MM.1S (cell line): ENCODE measurements around the gene OXSR1.

Experiments
- DNase-seq: peaks from one replicate; pipeline ENCODE4 v3.0.0-alpha.2; 2015
- H2AFZ ChIP-seq: fragments of 300-600 bp; sonication (generic); 2 replicates; pipeline ENCODE4 v1.6.0; 2016; ENCODE audit warnings: antibody characterized with exemption, low read length
- H3F3A ChIP-seq: fragments of 300-600 bp; sonication (generic); 2 replicates; pipeline ENCODE4 v1.6.1; 2016; ENCODE audit warnings: mild to moderate bottlenecking, antibody characterized with exemption, low read length, moderate library complexity, mixed read lengths; ENCODE audit not compliant: insufficient read depth
- H3K27ac ChIP-seq: fragments of 300-600 bp; sonication (generic); 2 replicates; pipeline ENCODE4 v1.5.1; 2016; ENCODE audit warnings: mild to moderate bottlenecking, low read length
- H3K27me3 ChIP-seq: fragments of 300-600 bp; sonication (generic); replicated peaks from 2 replicates; pipeline ENCODE4 v1.6.0; 2016; ENCODE audit warnings: low read length; ENCODE audit not compliant: insufficient read depth
- H3K36me3 ChIP-seq: fragments of 300-600 bp; sonication (generic); replicated peaks from 2 replicates; pipeline ENCODE4 v1.6.1; 2016; ENCODE audit warnings: mild to moderate bottlenecking, low read length, mixed read lengths; ENCODE audit not compliant: insufficient read depth
- H3K4me1 ChIP-seq: fragments of 300-600 bp; sonication (generic); 2 replicates; pipeline ENCODE4 v1.6.1; 2016; ENCODE audit warnings: low read length, mixed read lengths
- H3K4me2 ChIP-seq: fragments of 300-600 bp; sonication (generic); 2 replicates; pipeline ENCODE4 v1.6.0; 2016; ENCODE audit warnings: low read depth, low read length
- H3K4me3 ChIP-seq: fragments of 300-600 bp; sonication (generic); 2 replicates; pipeline ENCODE4 v1.5.1; 2016; ENCODE audit warnings: low read length, mixed read lengths
- H3K79me2 ChIP-seq: fragments of 300-600 bp; sonication (generic); 2 replicates; pipeline ENCODE4 v1.6.1; 2016; ENCODE audit warnings: mixed run types, low read length, mixed read lengths
- H3K9ac ChIP-seq: fragments of 300-600 bp; sonication (generic); 2 replicates; pipeline ENCODE4 v1.6.1; 2016; ENCODE audit warnings: low read length, mixed read lengths
- H3K9me2 ChIP-seq: fragments of 300-600 bp; sonication (generic); replicated peaks from 2 replicates; pipeline ENCODE4 v1.6.1; 2016; ENCODE audit warnings: mild to moderate bottlenecking, low read length, mixed read lengths; ENCODE audit not compliant: insufficient read depth
- H3K9me3 ChIP-seq: fragments of 300-600 bp; sonication (generic); replicated peaks from 2 replicates; pipeline ENCODE4 v1.6.1; 2016; ENCODE audit warnings: mild to moderate bottlenecking, low read length, mixed read lengths; ENCODE audit not compliant: insufficient read depth
- H4K20me1 ChIP-seq: fragments of 300-600 bp; sonication (generic); 2 replicates; pipeline ENCODE4 v1.6.1; 2016; ENCODE audit warnings: mild to moderate bottlenecking, low read length, moderate library complexity, mixed read lengths; ENCODE audit not compliant: insufficient read depth
- EZH2 ChIP-seq: fragments of 300-600 bp; sonication (generic); optimal IDR thresholded peaks from 2 replicates; pipeline ENCODE3; 2017; ENCODE audit warnings: low read depth, mild to moderate bottlenecking, antibody characterized with exemption, low read length, mixed read lengths
- EZH2phosphoT487 ChIP-seq: fragments of 300-600 bp; sonication (generic); IDR thresholded peaks from 2 replicates; pipeline ENCODE4 v1.6.1; 2018; ENCODE audit warnings: antibody characterized with exemption, low read length
- TF ChIP-seq, protein P1 (sequence below): fragments of 300-600 bp; sonication (generic); IDR thresholded peaks from 2 replicates; pipeline ENCODE4 v1.5.1; 2016; ENCODE audit warnings: antibody characterized with exemption, low read length, mixed read lengths

Gene OXSR1

DNA sequence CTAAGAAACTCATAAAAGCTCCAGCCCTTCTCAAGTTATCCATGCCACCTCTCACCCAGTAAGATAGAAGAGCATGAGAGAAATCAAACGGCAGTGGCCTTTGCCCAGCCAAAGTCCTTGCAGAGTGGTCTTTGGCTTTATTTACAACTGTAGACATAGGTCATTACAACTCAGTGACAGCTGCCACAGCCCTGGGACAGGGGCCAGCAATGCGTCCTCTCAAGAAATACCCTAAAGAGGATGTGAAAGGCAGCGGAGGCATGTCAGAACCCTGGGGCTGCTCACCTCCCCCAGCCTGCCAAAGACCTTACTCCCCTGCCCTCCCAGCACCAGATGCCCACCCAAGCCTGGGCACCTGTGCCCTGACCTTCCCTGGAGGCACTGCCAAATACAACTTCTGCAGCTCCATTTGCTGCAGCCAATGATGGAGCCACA is 34.7 kb upstream of the OXSR1 start:
- Histone ChIP-seq H3K4me1 (no peaks in the 10 kb centered on the region), H3K9me3 (no peaks in the 10 kb centered on the region), H2AFZ (no peak overlapping the region), H3K4me3 (no peak overlapping the region), H3K27ac (no peak overlapping the region), H3K79me2 (peaks cover 6% of the 10 kb centered on the region), H3K27me3 (no peaks in the 10 kb centered on the region), H3K36me3 (no peaks in the 10 kb centered on the region; the same call in 1 of the 2 replicates), H3K9me2 (no peaks in the 10 kb centered on the region), H3K9ac (no peak overlapping the region), H3K4me2 (no peak overlapping the region), H4K20me1 (no peaks in the 10 kb centered on the region), H3F3A (no peaks in the 10 kb centered on the region)
- DNase-seq, result no peak
- TF ChIP-seq, protein P1, sequence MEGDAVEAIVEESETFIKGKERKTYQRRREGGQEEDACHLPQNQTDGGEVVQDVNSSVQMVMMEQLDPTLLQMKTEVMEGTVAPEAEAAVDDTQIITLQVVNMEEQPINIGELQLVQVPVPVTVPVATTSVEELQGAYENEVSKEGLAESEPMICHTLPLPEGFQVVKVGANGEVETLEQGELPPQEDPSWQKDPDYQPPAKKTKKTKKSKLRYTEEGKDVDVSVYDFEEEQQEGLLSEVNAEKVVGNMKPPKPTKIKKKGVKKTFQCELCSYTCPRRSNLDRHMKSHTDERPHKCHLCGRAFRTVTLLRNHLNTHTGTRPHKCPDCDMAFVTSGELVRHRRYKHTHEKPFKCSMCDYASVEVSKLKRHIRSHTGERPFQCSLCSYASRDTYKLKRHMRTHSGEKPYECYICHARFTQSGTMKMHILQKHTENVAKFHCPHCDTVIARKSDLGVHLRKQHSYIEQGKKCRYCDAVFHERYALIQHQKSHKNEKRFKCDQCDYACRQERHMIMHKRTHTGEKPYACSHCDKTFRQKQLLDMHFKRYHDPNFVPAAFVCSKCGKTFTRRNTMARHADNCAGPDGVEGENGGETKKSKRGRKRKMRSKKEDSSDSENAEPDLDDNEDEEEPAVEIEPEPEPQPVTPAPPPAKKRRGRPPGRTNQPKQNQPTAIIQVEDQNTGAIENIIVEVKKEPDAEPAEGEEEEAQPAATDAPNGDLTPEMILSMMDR, result no peak
- TF ChIP-seq EZH2phosphoT487 (no peak), EZH2 (no peak)

DNA sequence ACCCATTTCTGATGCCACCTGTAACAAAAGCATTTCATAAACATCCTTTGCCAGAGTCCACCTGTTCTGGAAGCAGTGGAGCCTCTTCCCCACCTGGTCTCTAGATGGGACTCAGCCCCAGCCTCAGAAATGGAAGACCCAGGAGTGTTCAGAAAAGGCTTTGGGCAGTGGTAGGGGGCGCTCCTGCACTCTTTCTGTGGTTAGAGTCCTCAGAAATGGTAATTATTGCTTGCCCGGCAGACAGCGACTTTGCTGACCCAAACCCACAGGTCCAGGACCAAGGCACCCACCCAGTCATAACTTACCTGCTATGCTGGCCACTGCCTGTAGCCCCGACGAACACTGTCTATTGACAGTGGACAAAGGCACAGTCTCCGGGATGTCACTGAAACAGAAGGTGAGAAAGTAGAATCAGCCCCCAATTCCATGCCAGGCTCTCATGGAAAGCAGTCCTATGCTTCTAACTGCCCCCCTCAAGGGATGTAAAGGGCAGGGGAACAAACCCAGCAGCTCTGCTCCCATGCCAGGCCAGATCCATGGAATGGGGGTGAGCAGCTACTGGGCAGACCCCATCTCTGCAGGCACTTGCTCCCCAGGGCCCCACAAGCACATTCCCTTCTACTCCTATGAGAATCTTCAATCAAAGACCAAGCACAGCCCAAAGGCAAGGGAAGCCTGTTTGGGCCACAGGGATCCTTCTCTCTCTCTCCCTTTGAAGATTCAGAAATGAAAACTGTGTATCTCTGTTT is 33.5 kb upstream of the OXSR1 start:
- no peak overlapping the region for H3K4me2 ChIP-seq

DNA sequence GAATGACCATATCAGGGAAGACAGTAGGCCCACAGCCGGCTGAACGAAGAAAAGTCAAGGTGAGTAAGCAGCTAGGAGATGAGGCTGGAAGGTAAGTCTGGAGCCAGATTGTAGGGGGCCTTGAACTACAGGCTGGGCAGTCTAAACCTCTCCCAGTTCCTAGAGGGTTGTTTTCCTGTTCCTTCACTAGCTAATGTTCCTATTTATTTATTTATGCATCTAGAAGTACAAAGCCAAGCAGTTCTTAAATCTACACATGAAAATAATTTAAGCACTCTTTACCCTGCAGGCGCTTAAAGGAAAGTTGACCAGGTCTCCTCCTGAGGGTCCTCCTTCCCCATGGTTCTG is 32.2 kb upstream of the OXSR1 start:
- no peak overlapping the region for H3K4me2 ChIP-seq
- no peak overlapping the region for H2AFZ ChIP-seq

More for the DNA sequence above, 33.5 kb upstream of the OXSR1 start:
- Histone ChIP-seq H3K4me3 (no peak overlapping the region), H3K27me3 (no peaks in the 10 kb centered on the region), H3F3A (no peaks in the 10 kb centered on the region), H3K36me3 (no peaks in the 10 kb centered on the region; the same call in 1 of the 2 replicates), H2AFZ (no peak overlapping the region), H4K20me1 (no peaks in the 10 kb centered on the region), H3K9ac (no peak overlapping the region), H3K9me2 (no peaks in the 10 kb centered on the region), H3K79me2 (peaks cover 17% of the 10 kb centered on the region), H3K9me3 (no peaks in the 10 kb centered on the region), H3K4me1 (no peaks in the 10 kb centered on the region), H3K27ac (no peak overlapping the region)
- peak; percentile 22 for DNase-seq
- TF ChIP-seq EZH2phosphoT487 (no peak), EZH2 (no peak)
- TF ChIP-seq, protein P1, result peak; percentile 52

More for the DNA sequence above, 32.2 kb upstream of the OXSR1 start:
- no peaks in the 10 kb centered on the region for H4K20me1 ChIP-seq
- TF ChIP-seq, protein P1, result no peak
- TF ChIP-seq EZH2phosphoT487 (no peak), EZH2 (no peak)
- no peaks in the 10 kb centered on the region for H3F3A ChIP-seq
- H3K4me1 ChIP-seq, result peaks cover 6% of the 10 kb centered on the region; the same call in 1 of the 2 replicates
- H3K27me3 ChIP-seq, result no peaks in the 10 kb centered on the region
- H3K9me2 ChIP-seq, result no peaks in the 10 kb centered on the region
- H3K27ac ChIP-seq, result no peak overlapping the region
- H3K79me2 ChIP-seq, result peaks cover 18% of the 10 kb centered on the region
- H3K9me3 ChIP-seq, result no peaks in the 10 kb centered on the region
- no peak overlapping the region for H3K4me3 ChIP-seq
- H3K36me3 ChIP-seq, result no peaks in the 10 kb centered on the region; the same call in 1 of the 2 replicates
- no peak for DNase-seq
- H3K9ac ChIP-seq, result no peak overlapping the region
